GM18499 (cell line): Measurements from ENCODE around the gene APCDD1L.
"Not testable (repeated sequence)": the region's sequence is repeated elsewhere in the genome, so short reads cannot be mapped to it uniquely, and the experiment has no call there.

Source experiments
- ATAC-seq: cut with Tn5 transposase; IDR thresholded peaks from one replicate; pipeline ENCODE4 v1.9.1; 2021; ENCODE audit warnings: moderate number of reproducible peaks; ENCODE audit not compliant: insufficient read depth, unreplicated experiment

The APCDD1L gene

GRCh38 chr20:58545565-58546415 is 30.6 kb upstream of the APCDD1L start:
- no peak for ATAC-seq

- ATAC-seq = no peak
Observed at GRCh38 chr20:58544891-58545290, 29.7 kb upstream of the APCDD1L start.

- no peak for ATAC-seq
Observed at GRCh38 chr20:58544286-58544685, 29.1 kb upstream of the APCDD1L start.

GRCh38 chr20:58543274-58543673 is 28.1 kb upstream of the APCDD1L start:
- ATAC-seq = no peak

- no peak for ATAC-seq
Observed at GRCh38 chr20:58542411-58543095, 27.4 kb upstream of the APCDD1L start.

- not testable (repeated sequence) for ATAC-seq
Observed at GRCh38 chr20:58542034-58542410, 26.8 kb upstream of the APCDD1L start.

GRCh38 chr20:58538752-58539151 is 23.6 kb upstream of the APCDD1L start:
- ATAC-seq = no peak

GRCh38 chr20:58537831-58538230 is 22.6 kb upstream of the APCDD1L start:
- no peak for ATAC-seq

GRCh38 chr20:58536289-58536688 is 21.1 kb upstream of the APCDD1L start:
- ATAC-seq = no peak

- no peak for ATAC-seq
Observed at GRCh38 chr20:58531657-58532056, 16.5 kb upstream of the APCDD1L start.

GRCh38 chr20:58531063-58531462 is 15.9 kb upstream of the APCDD1L start:
- no peak for ATAC-seq

GRCh38 chr20:58528412-58528811 is 13.2 kb upstream of the APCDD1L start:
- no peak for ATAC-seq

- no peak for ATAC-seq
Observed at GRCh38 chr20:58526411-58526810, 11.2 kb upstream of the APCDD1L start.

GRCh38 chr20:58524814-58525213 is 9.6 kb upstream of the APCDD1L start:
- no peak for ATAC-seq

GRCh38 chr20:58523971-58524315 is 8.7 kb upstream of the APCDD1L start:
- no peak for ATAC-seq

- ATAC-seq = no peak
Observed at GRCh38 chr20:58523072-58523970, 8.1 kb upstream of the APCDD1L start.

- no peak for ATAC-seq
Observed at GRCh38 chr20:58522666-58523065, 7.5 kb upstream of the APCDD1L start.

GRCh38 chr20:58521763-58522162 is 6.6 kb upstream of the APCDD1L start:
- ATAC-seq = no peak

- no peak for ATAC-seq
Observed at GRCh38 chr20:58519940-58520712, 4.9 kb upstream of the APCDD1L start.
